GM08714 (cell line): ENCODE measurements around the gene EXTL2.
A peak's percentile ranks its signal among the peaks of the same experiment; 100 is the strongest.
"Not testable (repeated sequence)": the region's sequence is repeated elsewhere in the genome, so short reads cannot be mapped to it uniquely, and the experiment has no call there.

Source experiments
- H3K4me3 ChIP-seq: fragments of 200-500 bp; sonication (Bioruptor generic); 2 replicates; pipeline ENCODE4 v1.5.1; 2014; ENCODE audit warnings: mild to moderate bottlenecking, low read length, inconsistent platforms
- ZNF274 ChIP-seq: IDR thresholded peaks from 2 replicates; pipeline ENCODE4 v1.6.1; 2012; ENCODE audit warnings: mild to moderate bottlenecking, low read depth, low read length

The EXTL2 gene

DNA sequence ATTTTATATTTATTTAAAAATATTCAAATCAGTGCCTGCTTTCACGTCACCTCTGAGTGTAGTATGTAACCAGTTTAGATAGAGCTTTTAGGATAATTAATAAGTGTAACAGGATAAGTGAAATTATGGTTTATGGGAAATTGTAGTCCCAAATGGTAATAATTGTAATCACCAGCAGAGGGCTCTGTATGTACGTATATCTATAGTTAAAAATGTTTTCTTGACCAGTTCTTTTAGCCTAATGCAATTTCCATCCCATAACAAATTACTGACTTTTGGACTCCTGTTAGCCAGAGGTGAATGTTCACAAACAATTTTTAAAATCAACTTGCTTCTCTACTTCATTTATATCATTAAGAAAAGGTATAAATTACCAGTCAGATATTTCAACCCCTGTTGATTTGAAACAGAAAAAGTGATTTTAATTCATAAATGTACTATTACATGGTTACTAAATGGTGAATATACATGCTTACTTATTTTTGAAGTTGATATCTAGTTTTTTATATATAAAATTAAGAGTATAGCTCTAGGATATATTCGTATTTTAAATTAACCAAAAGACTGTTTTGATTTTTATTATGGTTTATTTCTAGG lies 26.6 kb upstream of the EXTL2 start:
- TF ChIP-seq ZNF274: no peak
- no peak overlapping the region for H3K4me3 ChIP-seq

DNA sequence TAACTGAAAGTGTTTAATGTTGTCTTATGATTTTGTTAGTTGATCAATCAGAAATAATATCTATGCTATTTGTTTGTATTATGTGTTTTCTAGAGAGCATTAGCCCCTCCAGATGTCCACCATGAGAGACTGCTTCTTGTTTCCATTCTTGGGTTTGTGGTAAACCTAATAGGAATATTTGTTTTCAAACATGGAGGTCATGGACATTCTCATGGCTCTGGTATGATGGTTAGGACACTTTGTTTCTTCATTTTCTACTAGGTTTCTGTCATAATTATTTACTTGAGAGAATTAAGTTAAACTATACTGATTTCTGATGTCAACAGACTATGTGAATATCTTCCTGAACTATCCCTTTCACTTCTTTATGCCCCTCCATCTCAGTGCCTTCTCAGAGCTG lies 17.4 kb upstream of the EXTL2 start:
- no peak for TF ChIP-seq ZNF274
- H3K4me3 ChIP-seq: no peak overlapping the region

DNA sequence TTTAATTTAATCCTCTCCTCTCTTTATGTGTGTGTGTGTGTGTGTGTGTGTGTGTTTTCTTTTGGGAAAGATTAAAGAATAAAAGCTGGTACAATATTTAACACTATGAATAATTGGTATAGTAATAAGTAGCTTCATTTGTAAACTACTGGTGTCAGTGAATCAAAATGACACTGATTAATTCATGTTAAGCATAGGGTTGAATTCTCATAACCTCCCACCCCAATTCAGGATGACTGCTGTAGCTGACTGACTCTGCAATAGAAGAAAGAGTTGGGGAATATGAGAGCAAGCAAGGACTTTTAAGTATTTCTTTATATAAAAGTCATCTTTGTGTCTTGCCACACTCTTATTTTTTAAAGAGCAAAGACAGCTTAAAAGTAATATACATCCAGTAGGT lies 14.4 kb upstream of the EXTL2 start:
- H3K4me3 ChIP-seq: no peak overlapping the region
- TF ChIP-seq ZNF274: no peak

DNA sequence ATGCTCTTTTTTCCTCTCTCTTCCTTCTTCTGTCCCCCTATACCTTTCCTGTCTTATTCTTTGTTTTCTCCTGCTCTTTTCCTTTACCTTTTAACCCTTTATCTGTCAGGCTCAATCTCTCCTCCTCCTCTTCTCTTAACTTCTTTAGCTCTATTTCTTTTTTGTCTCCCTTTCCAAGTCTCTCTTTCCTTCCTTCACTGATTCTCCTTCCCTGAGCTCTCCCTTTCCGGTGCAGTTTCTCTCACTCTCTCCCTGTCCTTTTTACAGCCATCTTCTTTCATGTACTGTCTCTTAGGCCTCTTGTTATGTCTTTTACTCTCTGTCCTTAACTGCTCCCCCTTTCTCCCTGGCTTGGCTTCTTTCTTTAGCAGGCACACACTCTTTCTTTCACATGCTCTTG lies 13.2 kb upstream of the EXTL2 start:
- TF ChIP-seq ZNF274: no peak
- H3K4me3 ChIP-seq: no peak overlapping the region

DNA sequence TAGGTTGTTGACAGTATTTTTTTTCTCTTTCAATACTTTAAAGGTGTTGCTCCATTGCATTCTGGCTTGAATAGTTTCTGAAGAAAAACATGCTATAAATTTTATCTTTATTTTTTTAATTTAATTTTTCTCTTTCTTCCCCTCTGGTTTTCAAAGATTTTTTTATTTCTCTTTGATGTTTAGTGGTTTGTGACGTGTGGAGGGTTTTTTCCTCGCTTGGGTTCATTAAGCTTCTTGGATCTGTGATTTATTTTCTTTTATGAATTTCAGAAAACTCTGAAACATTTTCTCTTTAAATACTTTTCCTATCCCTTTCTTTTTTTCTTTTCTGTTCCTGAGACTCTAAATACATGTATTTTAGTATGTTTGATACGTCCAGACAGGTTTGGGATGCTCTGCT lies 10.5 kb upstream of the EXTL2 start:
- TF ChIP-seq ZNF274: no peak
- no peak overlapping the region for H3K4me3 ChIP-seq

DNA sequence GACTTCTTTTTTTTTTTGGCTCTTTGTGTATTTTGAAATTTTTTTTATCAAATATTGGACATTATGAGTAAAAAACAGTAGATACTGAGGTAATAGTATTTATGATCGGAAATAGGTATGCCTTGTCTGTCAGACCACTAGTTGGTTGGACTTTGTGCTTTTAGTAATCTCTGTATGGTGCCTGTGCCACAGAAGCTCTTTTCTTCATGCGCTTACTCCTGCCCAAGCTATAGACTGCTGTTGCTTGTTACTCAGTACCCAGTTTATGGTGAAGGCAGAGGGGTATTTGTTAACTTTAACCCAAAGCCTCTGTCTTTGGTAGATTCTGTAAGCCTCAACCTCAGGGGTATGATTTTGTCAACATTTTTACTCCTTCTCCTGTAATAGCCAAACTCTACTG lies 9.9 kb upstream of the EXTL2 start:
- TF ChIP-seq ZNF274: no peak
- no peak overlapping the region for H3K4me3 ChIP-seq

DNA sequence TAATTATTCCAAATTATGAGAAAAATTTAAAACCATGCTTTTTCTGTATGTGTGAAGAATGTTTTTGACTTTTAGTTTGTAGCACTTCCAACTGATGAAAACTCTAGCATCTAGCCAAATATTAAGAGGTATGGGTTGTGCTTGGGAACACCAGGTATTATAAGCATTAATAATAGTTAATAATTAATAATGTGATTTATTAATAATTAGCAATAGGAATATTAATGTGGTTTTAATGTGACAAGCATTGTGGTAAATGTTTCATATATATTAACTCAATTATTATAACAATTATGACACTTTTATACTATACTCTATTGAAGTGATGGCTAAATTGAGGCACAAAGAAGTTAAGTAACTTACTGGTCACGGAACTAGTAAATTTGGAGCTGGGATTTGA lies 9.1 kb upstream of the EXTL2 start:
- TF ChIP-seq ZNF274: no peak
- H3K4me3 ChIP-seq: no peak overlapping the region

DNA sequence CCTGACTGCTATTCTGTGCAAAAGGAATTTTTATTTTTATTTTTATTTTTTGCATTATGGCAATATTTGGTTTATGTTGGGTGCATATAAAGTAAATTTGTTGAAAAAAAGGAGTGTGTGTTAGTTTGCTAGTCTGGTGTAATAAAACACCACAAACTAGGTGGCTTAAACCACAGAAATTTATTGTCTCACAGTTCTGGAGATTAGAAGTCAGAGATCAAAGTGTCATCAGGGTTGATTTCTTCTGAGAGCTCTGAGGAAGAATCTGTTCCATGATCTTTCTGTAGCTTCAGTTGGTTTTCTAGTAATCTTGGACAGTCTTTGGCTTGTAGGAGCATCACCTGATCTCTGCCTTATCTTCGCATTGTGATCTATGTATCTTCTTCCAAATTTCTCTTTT lies 7.7 kb upstream of the EXTL2 start:
- no peak for TF ChIP-seq ZNF274
- no peak overlapping the region for H3K4me3 ChIP-seq

DNA sequence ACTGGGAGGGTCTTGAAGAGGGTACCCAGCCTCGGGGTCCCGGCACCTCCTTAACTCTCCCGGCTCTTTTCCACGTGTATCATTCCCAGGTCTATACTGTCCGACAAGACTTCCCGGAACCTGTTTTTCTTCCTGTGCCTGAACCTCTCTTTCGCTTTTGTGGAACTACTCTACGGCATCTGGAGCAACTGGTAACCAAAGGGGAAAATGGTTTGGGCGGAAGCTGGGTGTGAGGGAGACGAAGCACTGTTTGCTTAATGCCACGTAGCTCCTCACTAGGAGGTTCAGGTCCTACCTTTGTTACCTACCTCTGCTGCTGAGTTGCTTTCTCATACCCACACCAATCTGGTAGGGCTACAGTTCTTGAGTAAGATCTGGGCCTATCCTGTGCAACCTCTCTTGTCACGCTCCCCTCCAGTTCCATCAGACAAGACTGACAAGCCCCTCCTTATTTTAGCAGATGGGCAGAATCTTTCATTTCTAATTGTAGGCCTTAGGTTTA lies 1.9 kb upstream of the EXTL2 start:
- H3K4me3 ChIP-seq: peak overlapping the region; percentile 82
- TF ChIP-seq ZNF274: no peak

DNA sequence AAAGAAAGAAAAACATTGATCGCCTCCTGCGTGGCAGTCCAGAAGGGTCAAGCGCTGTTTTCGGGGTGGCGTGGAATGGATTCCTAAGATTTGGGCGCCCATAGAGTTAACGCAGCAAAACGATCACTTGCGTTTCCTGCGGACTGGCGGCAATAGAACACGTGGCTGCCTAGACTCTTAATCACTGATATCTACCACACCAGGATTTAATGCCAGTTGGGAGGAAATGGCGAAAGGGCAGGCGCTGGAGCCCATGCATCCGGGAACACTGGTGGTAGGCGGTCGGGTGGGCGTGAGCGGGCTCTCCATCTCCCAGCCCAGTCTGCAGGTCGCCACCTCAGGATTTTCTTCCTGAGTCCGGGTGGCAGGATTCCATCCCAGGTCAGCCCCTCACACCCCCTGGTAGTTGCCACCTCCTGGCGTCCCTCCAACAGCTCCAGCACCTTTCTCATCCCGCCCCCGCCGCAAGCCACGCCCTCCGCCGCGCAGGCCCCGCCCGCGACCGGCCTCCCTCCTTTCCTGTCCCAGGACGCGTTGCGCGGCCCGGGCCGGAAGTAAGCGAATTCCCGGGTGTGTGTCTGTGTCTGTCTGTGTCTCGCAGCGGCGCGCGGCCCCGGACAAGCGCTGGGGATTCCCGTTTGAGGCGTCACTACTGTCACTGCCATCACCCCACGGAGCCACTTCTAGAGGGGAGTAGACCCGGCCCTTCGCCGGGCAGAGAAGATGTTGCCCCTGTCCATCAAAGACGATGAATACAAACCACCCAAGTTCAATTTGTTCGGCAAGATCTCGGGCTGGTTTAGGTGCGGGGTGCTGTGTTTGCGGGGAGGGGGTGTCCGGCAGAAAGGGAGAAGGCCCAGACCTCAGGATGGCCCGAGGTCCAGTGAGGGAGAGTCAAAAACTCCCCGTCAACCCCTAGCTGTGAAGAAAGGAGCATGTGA lies 1.2 kb upstream of the EXTL2 start, which contains the start of gene SLC30A7:
Gene SLC30A7, plus strand, starts transcription at position 551 of the 941 bp plus-strand sequence. Its CDS starts 173 bp downstream, at position 724.
- TF ChIP-seq ZNF274: no peak
- peak within 1 kb of the TSS; percentile 82 for H3K4me3 ChIP-seq

DNA sequence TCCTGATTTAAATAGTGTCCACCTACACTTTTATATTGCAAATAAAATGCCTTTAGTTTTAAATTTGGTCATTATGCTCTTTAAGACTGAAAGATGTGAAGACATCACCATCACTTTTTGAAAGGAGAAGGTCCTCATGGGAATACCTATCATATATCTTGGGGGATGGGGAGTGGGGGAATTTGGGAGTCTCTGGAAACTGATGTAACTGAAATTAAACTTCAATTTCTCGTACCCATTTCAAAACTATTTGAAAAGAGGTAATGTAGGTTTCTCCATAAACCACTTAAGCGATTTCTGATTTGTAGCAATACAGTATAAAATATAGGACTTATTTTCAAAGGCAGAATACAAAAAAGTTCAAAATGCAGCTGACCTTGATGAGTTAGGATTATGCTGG lies 924 bp downstream of the EXTL2 start:
- TF ChIP-seq ZNF274: no peak
- peak overlapping the region; percentile 82; the same call in 1 of the 2 replicates for H3K4me3 ChIP-seq

DNA sequence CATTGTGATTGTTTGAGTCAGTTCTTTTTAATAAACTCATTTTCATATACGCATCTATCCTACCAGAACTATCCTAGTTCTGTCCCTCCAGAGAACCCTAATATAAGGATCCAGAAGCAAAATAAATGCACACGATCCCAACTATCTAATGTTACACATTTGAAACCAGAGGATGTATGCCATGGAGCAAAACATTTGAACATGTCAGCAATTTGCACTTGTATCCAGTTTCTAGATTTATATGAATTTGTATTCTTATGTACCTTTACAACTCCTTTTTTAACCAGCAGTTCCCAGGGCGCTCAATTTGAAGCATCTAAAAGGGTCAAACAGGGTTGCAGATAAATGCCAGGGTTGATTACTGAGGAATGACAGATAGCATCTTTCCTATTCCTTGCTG lies 2.1 kb downstream of the EXTL2 start:
- no peak overlapping the region for H3K4me3 ChIP-seq
- TF ChIP-seq ZNF274: no peak

DNA sequence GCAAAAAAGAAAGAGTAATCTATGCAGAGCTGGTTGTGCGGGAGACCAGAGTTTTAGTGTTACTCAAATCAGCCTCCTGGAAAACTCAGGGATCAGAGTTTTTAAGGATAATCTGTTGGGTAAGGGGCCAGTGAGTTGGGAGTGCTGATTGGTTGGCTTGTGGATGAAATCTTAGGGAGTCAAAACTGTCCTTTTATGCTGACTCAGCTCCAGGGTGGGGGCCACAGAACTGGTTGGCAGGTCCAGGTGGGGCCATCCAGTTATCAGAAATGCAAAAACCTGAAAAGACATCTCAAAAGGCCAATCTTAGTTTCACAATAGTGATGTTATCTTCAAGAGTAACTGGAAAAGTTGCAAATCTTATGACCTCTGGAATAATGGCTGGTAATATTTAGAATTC lies 3.3 kb downstream of the EXTL2 start:
- no peak for TF ChIP-seq ZNF274

DNA sequence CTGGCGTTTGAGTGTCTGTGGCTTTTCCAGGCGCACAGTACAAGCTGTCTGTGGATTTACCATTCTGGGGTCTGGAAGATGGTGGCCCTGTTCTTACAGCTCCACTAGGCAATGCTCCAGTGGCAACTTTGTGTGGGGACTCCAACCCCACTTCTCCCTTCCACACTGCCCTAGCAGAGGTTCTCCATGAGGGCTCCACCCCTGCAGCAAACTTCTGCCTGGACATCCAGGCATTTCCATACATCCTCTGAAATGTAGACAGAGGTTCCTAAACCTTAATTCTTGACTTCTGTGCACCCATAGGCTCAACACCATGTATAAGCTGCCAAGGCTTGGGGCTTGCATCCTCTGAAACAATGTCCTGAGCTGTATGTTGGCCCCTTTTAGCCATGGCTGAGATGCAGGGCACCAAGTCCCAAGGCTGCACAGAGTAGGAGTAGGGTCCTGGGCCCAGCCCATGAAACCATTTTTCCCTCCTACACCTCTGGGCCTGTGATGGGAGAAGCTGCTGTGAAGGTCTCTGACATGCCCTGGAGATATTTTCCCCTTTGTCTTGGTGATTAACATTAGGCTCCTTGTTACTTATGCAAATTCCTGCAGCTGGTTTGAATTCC lies 4.7 kb downstream of the EXTL2 start:
- H3K4me3 ChIP-seq: not testable (repeated sequence)

More for the DNA sequence above, 3.3 kb downstream of the EXTL2 start:
- no peak overlapping the region for H3K4me3 ChIP-seq

DNA sequence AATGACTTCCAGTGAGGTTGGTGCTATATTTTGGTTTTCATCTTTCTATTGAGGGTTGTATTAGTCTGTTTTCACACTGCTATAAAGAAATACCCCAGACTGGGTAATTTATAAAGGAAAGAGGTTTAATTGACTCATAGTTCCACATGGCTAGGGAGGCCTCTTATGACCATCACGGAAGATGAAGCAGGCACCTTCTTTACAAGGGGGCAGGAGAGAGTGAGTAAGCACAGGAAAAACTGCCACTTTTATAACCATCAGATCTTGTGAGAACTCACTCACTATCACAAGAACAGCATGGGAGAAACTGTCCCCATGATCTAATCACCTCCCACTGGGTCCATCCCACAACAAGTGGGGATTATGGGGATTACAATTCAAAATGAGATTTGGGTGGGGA lies 5.6 kb downstream of the EXTL2 start:
- H3K4me3 ChIP-seq: not testable (repeated sequence)
